ENCODE data around the gene MAP1B. TPM values are rescaled to one million over a fixed set of nuclear protein-coding genes. Genes with fewer than 3 reads are reported as not detected.

MAP1B gene
- total and polyA plus RNA-seq, 4 donors = 0.58 to 5.0 (median 2.1) TPM

DNA sequence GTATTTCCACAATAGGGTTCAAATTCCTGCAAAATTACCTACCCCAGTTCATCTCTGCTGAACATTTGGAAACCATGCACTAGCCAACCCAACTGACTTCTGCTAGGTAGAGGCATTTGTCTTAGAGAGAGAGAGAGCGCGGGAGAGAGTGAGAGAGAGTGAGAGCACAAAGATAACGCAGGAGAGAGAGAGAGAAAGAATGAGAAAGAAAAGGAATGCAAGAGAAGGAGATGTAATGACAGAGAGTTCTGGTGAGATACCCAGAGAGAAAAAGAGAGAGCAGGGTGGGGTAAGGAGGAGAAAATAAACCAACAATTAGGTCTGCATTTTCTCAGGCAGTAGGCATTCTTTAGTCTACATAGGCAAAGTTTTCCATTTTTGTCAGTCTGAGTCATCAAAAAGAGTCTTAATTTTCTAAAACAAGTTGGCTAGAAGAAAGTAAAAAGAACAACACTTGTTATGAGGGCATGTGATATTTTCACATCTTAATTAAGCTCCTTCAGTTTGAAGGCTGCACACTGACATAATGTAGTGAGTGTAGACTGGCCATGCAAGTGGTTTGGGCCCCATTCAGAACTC lies 98.2 kb downstream of the MAP1B start:
- Histone ChIP-seq H3K27ac (ENCODE audit: low read depth in 1 of 2, low read length in 2 of 2) (no peak overlapping the region), H3K4me1 (ENCODE audit: control insufficient read depth in 4 of 4, insufficient read depth in 4 of 4, low read length in 3 of 4) (no peaks in the 10 kb centered on the region), H3K9me3 (ENCODE audit: control insufficient read depth in 4 of 4, low read length in 3 of 4) (no peaks in the 10 kb centered on the region), H3K9ac (ENCODE audit: low read depth in 1 of 2, low read length in 2 of 2) (no peak overlapping the region), H3K27me3 (ENCODE audit: control insufficient read depth in 4 of 4, insufficient read depth in 4 of 4, low read length in 3 of 4) (no peaks in the 10 kb centered on the region), H3K4me3 (ENCODE audit: low read depth in 1 of 3, low read length in 3 of 3) (no peak overlapping the region), H3K36me3 (ENCODE audit: control insufficient read depth in 4 of 4, insufficient read depth in 3 of 4, low read depth in 1 of 4, low read length in 3 of 4) (no peaks in the 10 kb centered on the region)
- TF ChIP-seq NR2F2 (IDR thresholded peaks at IDR 0.05) (no peak), RAD21 (IDR thresholded peaks at IDR 0.05) (no peak), HNF4A (conservative IDR thresholded peaks at IDR 0.05) (no peak), SP1 (IDR thresholded peaks at IDR 0.05) (no peak), GABPA (IDR thresholded peaks at IDR 0.05 in 1 of 2, conservative IDR thresholded peaks at IDR 0.05 in 1 of 2) (no peak), HNF4G (IDR thresholded peaks at IDR 0.05) (no peak), RXRA (IDR thresholded peaks at IDR 0.05) (no peak), TAF1 (conservative IDR thresholded peaks at IDR 0.05) (no peak), YY1 (IDR thresholded peaks at IDR 0.05) (no peak)
- TF ChIP-seq, protein P1, sequence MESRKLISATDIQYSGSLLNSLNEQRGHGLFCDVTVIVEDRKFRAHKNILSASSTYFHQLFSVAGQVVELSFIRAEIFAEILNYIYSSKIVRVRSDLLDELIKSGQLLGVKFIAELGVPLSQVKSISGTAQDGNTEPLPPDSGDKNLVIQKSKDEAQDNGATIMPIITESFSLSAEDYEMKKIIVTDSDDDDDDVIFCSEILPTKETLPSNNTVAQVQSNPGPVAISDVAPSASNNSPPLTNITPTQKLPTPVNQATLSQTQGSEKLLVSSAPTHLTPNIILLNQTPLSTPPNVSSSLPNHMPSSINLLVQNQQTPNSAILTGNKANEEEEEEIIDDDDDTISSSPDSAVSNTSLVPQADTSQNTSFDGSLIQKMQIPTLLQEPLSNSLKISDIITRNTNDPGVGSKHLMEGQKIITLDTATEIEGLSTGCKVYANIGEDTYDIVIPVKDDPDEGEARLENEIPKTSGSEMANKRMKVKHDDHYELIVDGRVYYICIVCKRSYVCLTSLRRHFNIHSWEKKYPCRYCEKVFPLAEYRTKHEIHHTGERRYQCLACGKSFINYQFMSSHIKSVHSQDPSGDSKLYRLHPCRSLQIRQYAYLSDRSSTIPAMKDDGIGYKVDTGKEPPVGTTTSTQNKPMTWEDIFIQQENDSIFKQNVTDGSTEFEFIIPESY (IDR thresholded peaks at IDR 0.05) = no peak
- TF ChIP-seq, protein P2, sequence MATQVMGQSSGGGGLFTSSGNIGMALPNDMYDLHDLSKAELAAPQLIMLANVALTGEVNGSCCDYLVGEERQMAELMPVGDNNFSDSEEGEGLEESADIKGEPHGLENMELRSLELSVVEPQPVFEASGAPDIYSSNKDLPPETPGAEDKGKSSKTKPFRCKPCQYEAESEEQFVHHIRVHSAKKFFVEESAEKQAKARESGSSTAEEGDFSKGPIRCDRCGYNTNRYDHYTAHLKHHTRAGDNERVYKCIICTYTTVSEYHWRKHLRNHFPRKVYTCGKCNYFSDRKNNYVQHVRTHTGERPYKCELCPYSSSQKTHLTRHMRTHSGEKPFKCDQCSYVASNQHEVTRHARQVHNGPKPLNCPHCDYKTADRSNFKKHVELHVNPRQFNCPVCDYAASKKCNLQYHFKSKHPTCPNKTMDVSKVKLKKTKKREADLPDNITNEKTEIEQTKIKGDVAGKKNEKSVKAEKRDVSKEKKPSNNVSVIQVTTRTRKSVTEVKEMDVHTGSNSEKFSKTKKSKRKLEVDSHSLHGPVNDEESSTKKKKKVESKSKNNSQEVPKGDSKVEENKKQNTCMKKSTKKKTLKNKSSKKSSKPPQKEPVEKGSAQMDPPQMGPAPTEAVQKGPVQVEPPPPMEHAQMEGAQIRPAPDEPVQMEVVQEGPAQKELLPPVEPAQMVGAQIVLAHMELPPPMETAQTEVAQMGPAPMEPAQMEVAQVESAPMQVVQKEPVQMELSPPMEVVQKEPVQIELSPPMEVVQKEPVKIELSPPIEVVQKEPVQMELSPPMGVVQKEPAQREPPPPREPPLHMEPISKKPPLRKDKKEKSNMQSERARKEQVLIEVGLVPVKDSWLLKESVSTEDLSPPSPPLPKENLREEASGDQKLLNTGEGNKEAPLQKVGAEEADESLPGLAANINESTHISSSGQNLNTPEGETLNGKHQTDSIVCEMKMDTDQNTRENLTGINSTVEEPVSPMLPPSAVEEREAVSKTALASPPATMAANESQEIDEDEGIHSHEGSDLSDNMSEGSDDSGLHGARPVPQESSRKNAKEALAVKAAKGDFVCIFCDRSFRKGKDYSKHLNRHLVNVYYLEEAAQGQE (IDR thresholded peaks at IDR 0.05) = no peak
- TF ChIP-seq, protein P3, sequence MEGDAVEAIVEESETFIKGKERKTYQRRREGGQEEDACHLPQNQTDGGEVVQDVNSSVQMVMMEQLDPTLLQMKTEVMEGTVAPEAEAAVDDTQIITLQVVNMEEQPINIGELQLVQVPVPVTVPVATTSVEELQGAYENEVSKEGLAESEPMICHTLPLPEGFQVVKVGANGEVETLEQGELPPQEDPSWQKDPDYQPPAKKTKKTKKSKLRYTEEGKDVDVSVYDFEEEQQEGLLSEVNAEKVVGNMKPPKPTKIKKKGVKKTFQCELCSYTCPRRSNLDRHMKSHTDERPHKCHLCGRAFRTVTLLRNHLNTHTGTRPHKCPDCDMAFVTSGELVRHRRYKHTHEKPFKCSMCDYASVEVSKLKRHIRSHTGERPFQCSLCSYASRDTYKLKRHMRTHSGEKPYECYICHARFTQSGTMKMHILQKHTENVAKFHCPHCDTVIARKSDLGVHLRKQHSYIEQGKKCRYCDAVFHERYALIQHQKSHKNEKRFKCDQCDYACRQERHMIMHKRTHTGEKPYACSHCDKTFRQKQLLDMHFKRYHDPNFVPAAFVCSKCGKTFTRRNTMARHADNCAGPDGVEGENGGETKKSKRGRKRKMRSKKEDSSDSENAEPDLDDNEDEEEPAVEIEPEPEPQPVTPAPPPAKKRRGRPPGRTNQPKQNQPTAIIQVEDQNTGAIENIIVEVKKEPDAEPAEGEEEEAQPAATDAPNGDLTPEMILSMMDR (IDR thresholded peaks at IDR 0.05; ENCODE audit: low read depth, low read length, missing input control) = no peak
- TF ChIP-seq, protein P4, sequence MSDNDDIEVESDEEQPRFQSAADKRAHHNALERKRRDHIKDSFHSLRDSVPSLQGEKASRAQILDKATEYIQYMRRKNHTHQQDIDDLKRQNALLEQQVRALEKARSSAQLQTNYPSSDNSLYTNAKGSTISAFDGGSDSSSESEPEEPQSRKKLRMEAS (IDR thresholded peaks at IDR 0.05) = no peak
- 100% methylated on average over 3 of the region's 3 CpGs for WGBS
- DNase-seq (ENCODE audit: low spot score) = no peak

DNA sequence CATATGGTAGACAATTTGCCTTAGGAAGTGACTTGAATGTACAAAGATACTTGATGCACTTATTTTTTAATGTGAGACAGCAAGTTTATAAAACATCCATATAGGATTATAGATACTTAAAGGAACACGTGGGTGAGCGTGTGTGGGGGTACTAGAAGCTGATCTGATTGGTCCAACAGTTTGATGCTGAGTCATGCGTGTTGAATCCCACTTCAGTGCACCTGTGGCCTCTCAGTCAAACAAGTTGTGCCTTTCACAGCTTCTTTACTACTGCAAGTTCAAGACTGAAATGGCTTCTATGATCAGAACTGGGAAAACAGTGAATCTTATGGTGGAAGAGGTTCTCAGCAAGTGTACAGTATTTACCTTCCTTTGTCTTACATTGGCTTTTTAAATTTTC lies 98.9 kb downstream of the MAP1B start:
- no peak for TF ChIP-seq RXRA (IDR thresholded peaks at IDR 0.05)
- TF ChIP-seq EGR1 (IDR thresholded peaks at IDR 0.05; ENCODE audit: low read depth in 2 of 2) = no peak
- no peak for TF ChIP-seq SP1 (IDR thresholded peaks at IDR 0.05)
- no peak for TF ChIP-seq RAD21 (IDR thresholded peaks at IDR 0.05)
- TF ChIP-seq, protein P5, sequence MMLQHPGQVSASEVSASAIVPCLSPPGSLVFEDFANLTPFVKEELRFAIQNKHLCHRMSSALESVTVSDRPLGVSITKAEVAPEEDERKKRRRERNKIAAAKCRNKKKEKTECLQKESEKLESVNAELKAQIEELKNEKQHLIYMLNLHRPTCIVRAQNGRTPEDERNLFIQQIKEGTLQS (IDR thresholded peaks at IDR 0.05) = no peak
- no peak for TF ChIP-seq FOXA1 (IDR thresholded peaks at IDR 0.05)
- TF ChIP-seq GABPA (IDR thresholded peaks at IDR 0.05 in 1 of 2, conservative IDR thresholded peaks at IDR 0.05 in 1 of 2) = no peak
- TF ChIP-seq FOXA2 (IDR thresholded peaks at IDR 0.05) = no peak
- TF ChIP-seq NR2F2 (IDR thresholded peaks at IDR 0.05) = no peak
- TF ChIP-seq, protein P4 (IDR thresholded peaks at IDR 0.05) = no peak
- TF ChIP-seq TAF1 (conservative IDR thresholded peaks at IDR 0.05) = no peak
- TF ChIP-seq YY1 (IDR thresholded peaks at IDR 0.05) = no peak
- Histone ChIP-seq H3K9ac (ENCODE audit: low read depth in 1 of 2, low read length in 2 of 2) (no peak overlapping the region), H3K9me3 (ENCODE audit: control insufficient read depth in 4 of 4, low read length in 3 of 4) (no peaks in the 10 kb centered on the region), H3K27ac (ENCODE audit: low read depth in 1 of 2, low read length in 2 of 2) (no peak overlapping the region), H3K4me3 (ENCODE audit: low read depth in 1 of 3, low read length in 3 of 3) (no peak overlapping the region), H3K36me3 (ENCODE audit: control insufficient read depth in 4 of 4, insufficient read depth in 3 of 4, low read depth in 1 of 4, low read length in 3 of 4) (no peaks in the 10 kb centered on the region), H3K4me1 (ENCODE audit: control insufficient read depth in 4 of 4, insufficient read depth in 4 of 4, low read length in 3 of 4) (no peaks in the 10 kb centered on the region), H3K27me3 (ENCODE audit: control insufficient read depth in 4 of 4, insufficient read depth in 4 of 4, low read length in 3 of 4) (no peaks in the 10 kb centered on the region)
- 93% methylated on average over 3 of the region's 3 CpGs for WGBS
- DNase-seq (ENCODE audit: low spot score) = no peak
